K562 treated with DMSO at 1 percent for 24 hours (cell line): Measurements from ENCODE around the gene RPS6KA3. TPM values are rescaled to one million over a fixed set of nuclear protein-coding genes. Genes with fewer than 3 reads are reported as not detected.

ENCODE experiments used
- total RNA-seq: library from RNA; unstranded; fragments of 300-600 nt; gene quantifications from 2 replicates; pipeline ENCODE4 v1.2.3, GENCODE V29; 2022; ENCODE audit warnings: low read depth; ENCODE audit not compliant: insufficient read depth

The RPS6KA3 gene
- 12.3 and 17.2 TPM in 2 replicates for total RNA-seq

GRCh38 chrX:20266810-20267606, at the start of gene RPS6KA3:
Gene RPS6KA3, minus strand, starts transcription at chrX:20266909. Its CDS starts 277 bp downstream, at chrX:20266632.

GRCh38 chrX:20141281-20142220, 125.2 kb downstream of the RPS6KA3 start, which contains the start of gene EIF1AX:
Gene EIF1AX, minus strand, starts transcription at chrX:20141838. Its CDS starts 198 bp downstream, at chrX:20141640.

GRCh38 chrX:20116577-20117240, 150.0 kb downstream of the RPS6KA3 start, which contains the start of gene MAP7D2:
Gene MAP7D2, minus strand, starts transcription at chrX:20116907. Its CDS starts 28 bp downstream, at chrX:20116879.

Other genes with a start within 250 kb of the RPS6KA3 start
- 0.15 TPM in 1 of 2 replicates, not detected in the other for gene MAP7D2, start 150.0 kb downstream of the RPS6KA3 start, total RNA-seq
- gene EIF1AX, start 125.1 kb downstream of the RPS6KA3 start, total RNA-seq, result 24.6 and 28.3 TPM in 2 replicates